Aortic smooth muscle cell (primary cell): ENCODE results near the gene PCDH15. TPM values are rescaled to one million over a fixed set of nuclear protein-coding genes. Genes with fewer than 3 reads are reported as not detected.

Experiments
- total RNA-seq: library from RNA; depleted of rRNA; stranded (reverse); fragments of >200 nt; gene quantifications from 2 replicates; pipeline ENCODE4 v1.2.3, GENCODE V29; 2014

PCDH15 gene
- not detected in 2 replicates for total RNA-seq

GRCh38 chr10:54800741-54801421, at the start of gene PCDH15:
Gene PCDH15, minus strand, starts transcription at chr10:54801231. Its CDS starts 136,969 bp downstream, at chr10:54664262.

